Glutamatergic neuron (in vitro differentiated cells): Measurements from ENCODE around the gene TOM1L2. TPM values are rescaled to one million over a fixed set of nuclear protein-coding genes. Genes with fewer than 3 reads are reported as not detected.

ENCODE experiments used
- DNase-seq: peaks from one replicate; pipeline ENCODE4 v3.0.0; 2022
- H3K27ac Mint-ChIP-seq: one replicate; pipeline ENCODE4 v1.8.0; 2020; ENCODE audit warnings: mild to moderate bottlenecking, mixed read lengths, inconsistent platforms; ENCODE audit not compliant: unreplicated experiment
- H3K27me3 Mint-ChIP-seq: one replicate; pipeline ENCODE4 v1.8.0; 2020; ENCODE audit warnings: mild to moderate bottlenecking, moderate library complexity, mixed read lengths, inconsistent platforms; ENCODE audit not compliant: unreplicated experiment
- H3K36me3 Mint-ChIP-seq: one replicate; pipeline ENCODE4 v1.8.0; 2020; ENCODE audit warnings: mild to moderate bottlenecking, mixed read lengths, inconsistent platforms; ENCODE audit not compliant: unreplicated experiment
- H3K4me1 Mint-ChIP-seq: one replicate; pipeline ENCODE4 v1.8.0; 2020; ENCODE audit warnings: mild to moderate bottlenecking, low read depth, mixed read lengths, inconsistent platforms; ENCODE audit not compliant: unreplicated experiment
- H3K4me3 Mint-ChIP-seq: one replicate; pipeline ENCODE4 v1.8.0; 2020; ENCODE audit warnings: mild to moderate bottlenecking, mixed read lengths, inconsistent platforms; ENCODE audit not compliant: unreplicated experiment
- H3K9me3 Mint-ChIP-seq: one replicate; pipeline ENCODE4 v1.8.0; 2020; ENCODE audit warnings: mild to moderate bottlenecking, moderate library complexity, mixed read lengths, inconsistent platforms; ENCODE audit not compliant: unreplicated experiment
- CTCF ChIP-seq: fragments of 200-600 bp; sonication (generic); IDR thresholded peaks from one replicate; pipeline ENCODE4 v1.5.0; 2021; ENCODE audit not compliant: partially characterized antibody, unreplicated experiment
- total RNA-seq: library from RNA; stranded (reverse); fragmentation: NEBNext Ultra II Directional; extraction: Animal tissue kit (Norgen Biotek cat#: 25700); gene quantifications from one replicate; pipeline ENCODE4 v1.2.1, GENCODE V29; 2021; ENCODE audit not compliant: unreplicated experiment

The TOM1L2 gene
- total RNA-seq, 1 donor from 2014 or later = 62.8 TPM

DNA sequence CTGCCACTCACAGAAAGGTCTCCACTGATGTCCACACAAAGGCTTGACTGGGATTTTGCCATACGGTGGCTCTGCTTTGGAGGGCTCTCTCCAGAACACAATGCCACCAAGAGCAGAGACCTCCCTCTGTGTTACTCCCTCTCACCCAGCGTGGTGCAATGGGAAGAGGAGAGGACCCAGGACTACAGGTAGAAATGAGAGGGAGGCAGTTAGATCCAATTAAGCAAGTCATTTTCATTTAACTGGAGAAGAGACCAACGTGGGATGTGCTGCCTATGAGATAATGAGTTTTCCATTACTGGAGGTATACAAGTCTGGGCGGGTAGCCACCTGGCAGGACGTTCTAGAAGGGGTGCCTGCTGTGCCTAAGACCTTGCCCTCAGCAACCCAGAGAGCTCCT, 34.2 kb downstream of the TOM1L2 start:
- no peak for DNase-seq
- H3K9me3 Mint-ChIP-seq = peaks cover 2% of the 10 kb centered on the region
- H3K27me3 Mint-ChIP-seq = no peaks in the 10 kb centered on the region
- peaks cover 31% of the 10 kb centered on the region for H3K4me1 Mint-ChIP-seq
- no peak overlapping the region for H3K27ac Mint-ChIP-seq
- no peaks in the 10 kb centered on the region for H3K36me3 Mint-ChIP-seq
- no peak overlapping the region for H3K4me3 Mint-ChIP-seq
- TF ChIP-seq CTCF = no peak

DNA sequence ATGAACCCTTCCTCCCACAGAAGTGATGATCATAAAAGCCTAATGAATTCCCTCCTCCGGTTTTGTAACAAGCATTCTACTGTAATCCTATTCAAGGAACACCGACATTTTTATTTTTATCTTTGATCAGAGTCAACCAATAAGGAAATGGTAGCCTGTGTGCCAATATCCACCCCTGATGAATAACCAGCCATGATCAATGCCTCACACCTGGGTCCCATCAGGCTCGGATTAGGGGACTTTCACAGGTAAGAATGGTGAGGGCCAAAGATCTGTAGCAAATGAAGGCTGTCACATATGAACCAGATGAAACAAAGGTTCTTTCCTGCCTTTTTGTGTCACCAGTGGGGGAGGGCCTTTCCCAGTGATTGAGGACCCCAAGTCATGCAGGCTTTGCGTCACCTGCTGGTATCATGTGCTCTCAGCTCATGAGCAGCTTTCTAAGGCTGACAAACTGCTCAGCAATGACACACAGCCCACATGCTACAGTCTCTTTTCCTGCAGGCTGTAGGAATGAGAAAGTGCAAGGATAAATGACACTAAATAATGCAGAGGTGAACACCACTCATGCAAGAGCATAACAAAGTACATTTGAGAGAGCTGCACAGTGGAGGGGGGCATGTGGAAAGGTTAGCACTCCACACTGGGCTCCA, 34.9 kb downstream of the TOM1L2 start:
- H3K4me3 Mint-ChIP-seq = peak overlapping the region; percentile 81

DNA sequence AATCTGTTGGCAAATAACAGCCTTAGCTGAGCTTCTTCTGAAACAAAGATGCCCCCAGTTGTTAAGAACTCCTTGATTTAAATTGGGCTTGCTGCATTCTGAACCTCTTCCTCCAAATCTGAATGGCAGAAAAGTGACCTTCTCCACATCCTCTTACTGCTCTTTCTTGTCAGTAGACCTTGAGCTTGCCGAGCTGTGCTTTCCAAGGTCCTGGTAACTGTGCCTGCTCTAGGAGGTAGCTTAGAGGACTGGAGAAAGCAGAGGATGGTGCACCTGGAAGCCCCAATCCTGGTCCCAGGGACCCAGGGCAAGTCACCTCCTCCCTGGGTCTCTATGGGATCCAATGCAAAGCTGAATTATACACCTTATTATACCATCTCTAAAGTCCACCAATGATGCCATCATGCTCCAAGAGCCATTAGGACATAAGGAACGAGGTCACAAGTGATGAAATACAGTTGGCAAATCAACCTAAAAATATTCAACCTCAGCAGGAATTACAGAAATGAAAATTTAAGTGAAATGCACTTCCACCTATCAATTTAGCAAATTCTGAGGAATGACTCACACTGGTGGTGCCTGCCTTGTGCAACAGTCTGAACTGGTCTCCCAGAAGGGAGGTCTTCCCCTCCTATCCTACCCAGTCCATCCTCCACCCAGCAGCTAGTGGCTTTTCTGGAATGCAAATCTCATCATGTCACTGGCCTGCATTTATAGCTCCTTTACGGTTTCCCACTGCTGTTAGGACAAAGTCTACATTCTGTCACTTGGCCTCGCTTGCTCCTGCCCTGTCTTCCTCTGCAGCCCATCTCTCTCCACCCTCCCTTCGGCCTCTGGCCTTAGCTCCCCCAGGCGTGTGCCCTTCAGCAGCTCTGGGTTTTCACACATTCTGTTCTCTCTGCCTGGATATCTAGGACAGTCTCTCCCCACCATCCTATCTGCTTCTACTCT, 36.6 kb downstream of the TOM1L2 start:
- TF ChIP-seq CTCF = no peak
- Mint-ChIP-seq H3K27me3 (no peaks in the 10 kb centered on the region), H3K9me3 (peaks cover 2% of the 10 kb centered on the region), H3K4me1 (peaks cover 28% of the 10 kb centered on the region), H3K4me3 (peak overlapping the region; percentile 4), H3K36me3 (no peaks in the 10 kb centered on the region), H3K27ac (peak overlapping the region; percentile 4)
- no peak for DNase-seq

More for the DNA sequence above, 34.9 kb downstream of the TOM1L2 start:
- DNase-seq = no peak
- Mint-ChIP-seq H3K27ac (peak overlapping the region; percentile 88), H3K9me3 (peaks cover 2% of the 10 kb centered on the region), H3K4me1 (peaks cover 28% of the 10 kb centered on the region), H3K27me3 (no peaks in the 10 kb centered on the region), H3K36me3 (no peaks in the 10 kb centered on the region)
- TF ChIP-seq CTCF = no peak

DNA sequence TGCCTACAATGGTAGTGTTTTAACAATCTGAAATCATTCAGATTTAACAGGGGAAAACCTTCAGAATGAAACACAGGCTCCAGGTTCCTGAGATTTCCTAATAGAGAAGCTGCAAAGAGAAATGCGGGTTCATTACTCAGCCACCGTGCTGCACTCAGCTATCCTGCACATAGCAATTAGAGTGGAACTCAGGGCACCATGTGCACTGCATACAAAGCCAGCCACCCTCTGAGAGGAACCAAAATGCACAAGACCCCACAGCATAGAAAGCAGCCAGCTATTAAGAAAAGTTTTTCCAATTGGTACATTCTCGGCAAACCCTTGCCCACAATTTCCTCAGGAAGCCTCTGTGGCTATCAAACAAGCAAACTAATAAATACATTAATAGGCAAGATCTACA, 37.4 kb downstream of the TOM1L2 start:
- peaks cover 26% of the 10 kb centered on the region for H3K4me1 Mint-ChIP-seq

More for the DNA sequence above, 37.4 kb downstream of the TOM1L2 start:
- no peak for DNase-seq
- no peak overlapping the region for H3K27ac Mint-ChIP-seq
- H3K27me3 Mint-ChIP-seq = peaks cover under 1% of the 10 kb centered on the region
- no peaks in the 10 kb centered on the region for H3K36me3 Mint-ChIP-seq
- H3K4me3 Mint-ChIP-seq = no peak overlapping the region
- H3K9me3 Mint-ChIP-seq = peaks cover 2% of the 10 kb centered on the region
- TF ChIP-seq CTCF = no peak
